ENCODE measurements around the gene OR1M1.
"Not testable (repeated sequence)": the region's sequence is repeated elsewhere in the genome, so short reads cannot be mapped to it uniquely, and the experiment has no call there.

OR1M1 gene, protein sequence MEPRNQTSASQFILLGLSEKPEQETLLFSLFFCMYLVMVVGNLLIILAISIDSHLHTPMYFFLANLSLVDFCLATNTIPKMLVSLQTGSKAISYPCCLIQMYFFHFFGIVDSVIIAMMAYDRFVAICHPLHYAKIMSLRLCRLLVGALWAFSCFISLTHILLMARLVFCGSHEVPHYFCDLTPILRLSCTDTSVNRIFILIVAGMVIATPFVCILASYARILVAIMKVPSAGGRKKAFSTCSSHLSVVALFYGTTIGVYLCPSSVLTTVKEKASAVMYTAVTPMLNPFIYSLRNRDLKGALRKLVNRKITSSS

DNA sequence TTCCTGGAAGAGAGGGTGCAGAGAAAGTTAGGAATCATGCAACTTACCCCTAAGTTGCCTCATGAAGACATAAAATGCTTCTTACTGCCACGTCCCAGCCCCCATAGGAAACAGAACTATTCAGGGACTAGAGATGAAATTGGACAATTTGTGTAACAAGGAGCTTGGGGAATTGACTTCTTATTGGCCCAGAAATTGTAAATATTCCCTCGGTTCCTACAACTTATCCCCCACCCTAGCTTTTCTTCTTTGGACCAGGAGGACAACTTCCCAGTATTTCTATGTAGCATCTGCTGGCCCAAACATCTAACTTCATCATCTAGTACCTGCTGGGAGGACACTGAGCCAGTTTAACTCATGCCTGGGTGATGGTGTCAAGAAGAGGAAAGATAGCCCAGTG, at the start of gene OR1M1:
Gene OR1M1, plus strand, starts transcription at position 301 of the 400 bp plus-strand sequence. CDS start 6,184 bp downstream, outside the sequence.
- DNase-seq = no peak

DNA sequence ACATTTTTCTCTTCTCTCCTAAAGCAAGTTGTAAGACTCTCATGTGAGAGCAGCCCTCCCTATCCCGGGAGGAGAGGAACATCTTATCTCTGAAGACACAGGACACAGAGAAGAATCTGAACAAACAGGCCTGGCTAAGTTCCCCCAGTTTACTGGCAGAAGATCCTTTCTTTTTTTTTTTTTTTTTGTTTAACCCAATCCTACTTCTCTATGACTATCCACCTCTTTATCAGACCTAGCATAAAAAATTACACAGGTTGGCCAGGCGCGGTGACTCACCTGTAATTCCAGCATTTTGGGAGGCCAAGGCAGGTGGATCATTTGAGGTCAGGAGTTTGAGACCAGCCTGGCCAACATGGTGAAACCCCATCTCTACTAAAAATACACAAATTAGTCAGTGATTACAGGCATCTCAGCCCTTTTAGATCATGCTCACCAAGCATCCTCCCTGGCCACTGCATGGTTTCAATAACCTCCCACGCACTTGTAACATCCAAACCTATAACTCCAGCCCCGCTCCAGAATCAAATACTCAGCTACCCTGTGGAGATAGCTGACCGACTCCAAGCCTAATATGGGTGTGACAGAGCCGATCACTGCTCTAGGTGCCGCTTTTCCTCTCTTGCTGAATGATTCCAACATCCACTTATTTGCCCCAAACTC, 49.3 kb upstream of the OR1M1 start:
- DNase-seq = no peak

DNA sequence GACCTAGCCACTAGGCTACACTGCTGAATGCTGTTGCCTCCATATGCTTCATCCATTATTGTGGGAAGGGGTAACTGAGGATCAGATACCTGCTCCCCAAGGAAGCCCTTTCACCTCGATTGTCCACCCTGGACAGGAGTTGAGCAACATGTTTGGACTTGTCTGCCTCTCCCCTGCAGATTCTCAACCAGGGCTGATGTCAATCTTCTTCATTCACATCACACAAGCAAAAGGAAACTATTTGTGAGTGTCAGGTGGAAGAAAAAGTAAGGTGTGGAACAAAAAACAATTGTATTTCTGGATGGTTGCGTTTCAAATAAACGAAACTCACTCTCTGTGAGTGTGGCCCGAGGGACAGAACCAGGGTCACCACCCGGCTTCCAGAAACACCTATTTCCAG, 47.1 kb upstream of the OR1M1 start:
- DNase-seq = no peak

DNA sequence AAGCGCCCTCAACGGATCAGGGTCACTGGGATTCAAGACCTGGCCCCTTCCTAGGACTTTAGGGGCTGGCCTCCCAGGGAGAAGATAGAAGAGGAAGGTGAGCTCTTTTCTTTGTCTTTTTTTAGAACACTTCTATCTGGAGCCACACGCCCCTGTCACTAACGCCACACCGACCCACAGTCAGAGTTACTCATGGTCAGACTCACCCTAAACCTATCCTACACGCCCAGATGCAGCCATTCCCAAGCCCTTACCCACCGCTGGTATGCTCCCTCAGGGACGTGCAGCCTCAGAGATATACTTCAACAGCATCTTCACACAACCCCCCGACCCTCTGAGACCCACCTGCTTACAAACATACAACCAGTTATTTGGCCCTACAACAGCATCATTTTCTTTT, 46.7 kb upstream of the OR1M1 start:
- DNase-seq = no peak

DNA sequence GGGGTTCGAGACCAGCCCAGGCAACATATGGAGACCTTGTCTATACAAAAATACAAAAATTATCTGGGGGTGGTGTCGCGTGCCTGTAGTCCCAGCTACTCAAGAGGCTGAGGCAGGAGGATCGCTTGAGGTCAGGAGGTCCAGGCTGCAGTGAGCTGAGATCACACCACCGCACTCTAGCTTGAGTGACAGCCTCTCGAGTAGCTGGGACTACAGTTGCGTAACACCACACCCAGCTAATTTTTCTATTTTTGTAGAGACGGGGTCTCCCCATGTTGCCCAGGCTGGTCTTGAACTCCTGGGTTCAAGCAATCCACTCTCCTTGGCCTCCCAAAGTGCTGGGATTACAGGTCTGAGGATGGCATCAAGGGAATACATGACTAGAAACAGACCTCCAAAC, 45.8 kb upstream of the OR1M1 start:
- no peak for DNase-seq

DNA sequence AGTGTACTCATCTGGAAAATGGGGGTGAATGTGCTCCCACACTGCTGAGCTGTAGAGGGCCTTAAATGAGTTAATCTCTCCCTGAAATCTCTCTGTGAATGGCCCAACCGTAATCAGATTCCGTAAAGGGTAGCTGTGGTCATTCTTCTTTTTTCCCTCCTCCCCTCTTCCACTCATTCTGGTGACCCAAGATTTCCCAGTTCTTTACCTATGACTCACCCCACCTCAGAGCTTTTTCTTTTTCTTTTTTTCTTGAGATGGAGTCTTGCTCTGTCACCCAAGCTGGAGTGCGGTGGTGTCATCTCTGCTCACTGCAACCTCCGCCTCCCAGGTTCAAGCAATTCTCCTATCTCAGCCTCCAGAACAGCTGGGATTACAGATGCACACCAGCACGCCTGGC, 43.3 kb upstream of the OR1M1 start:
- no peak for DNase-seq

DNA sequence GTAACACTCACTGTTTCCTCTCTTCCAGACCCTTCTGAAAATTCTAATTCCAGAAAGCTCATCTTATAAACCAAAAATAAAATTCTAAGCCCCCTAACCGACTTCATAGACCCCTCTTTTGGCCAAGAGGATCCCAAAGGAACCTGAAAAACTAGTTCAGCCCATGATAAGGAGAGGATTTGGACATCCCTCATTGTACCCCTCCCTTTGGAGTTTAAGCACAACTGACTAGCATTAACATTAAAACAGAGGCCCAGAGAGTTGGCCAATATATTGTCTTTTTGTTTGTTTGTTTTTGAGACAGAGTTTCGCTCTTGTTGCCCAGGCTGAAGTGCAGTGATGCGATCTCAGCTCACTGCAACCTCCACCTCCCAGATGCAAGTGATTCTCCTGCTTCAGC, 42.4 kb upstream of the OR1M1 start:
- no peak for DNase-seq

DNA sequence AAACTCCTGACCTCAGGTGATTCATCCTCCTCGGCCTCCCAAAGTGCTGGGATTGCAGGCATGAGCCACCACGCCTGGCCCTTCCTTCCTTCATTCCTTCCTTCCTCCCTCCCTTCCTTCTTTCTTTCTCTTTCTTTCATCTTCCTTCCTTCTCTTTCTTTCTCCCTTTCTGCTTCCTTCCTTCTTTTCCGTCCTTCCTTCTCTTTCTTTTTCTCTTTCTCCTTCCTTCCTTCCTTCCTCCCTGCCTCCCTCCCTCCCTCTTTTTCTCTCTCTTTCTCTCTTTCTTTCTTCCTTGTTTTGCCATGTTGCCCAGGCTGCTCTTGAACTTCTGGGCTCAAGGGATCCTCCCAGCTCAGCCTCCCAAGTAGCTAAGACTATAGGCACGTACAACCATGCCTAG, 40.2 kb upstream of the OR1M1 start:
- no peak for DNase-seq

DNA sequence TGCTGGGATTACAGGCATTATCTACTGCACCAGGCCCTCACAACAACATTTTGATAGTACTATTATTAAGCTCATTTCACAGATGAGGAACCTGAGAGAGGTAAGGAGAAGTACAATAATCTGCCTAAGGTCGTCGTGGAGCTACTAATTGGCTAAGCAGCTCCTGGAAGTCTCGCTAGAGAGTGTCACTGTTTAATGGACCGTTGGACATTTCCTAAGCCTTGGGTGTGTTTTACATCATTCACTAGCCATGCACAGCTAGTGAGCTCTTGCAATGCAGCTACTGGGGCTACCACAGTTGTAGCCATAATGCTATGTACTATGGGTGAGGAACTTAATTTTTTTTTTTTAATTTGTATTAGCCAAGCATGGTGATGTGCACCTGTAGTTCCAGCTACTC, 34.0 kb upstream of the OR1M1 start:
- no peak for DNase-seq

DNA sequence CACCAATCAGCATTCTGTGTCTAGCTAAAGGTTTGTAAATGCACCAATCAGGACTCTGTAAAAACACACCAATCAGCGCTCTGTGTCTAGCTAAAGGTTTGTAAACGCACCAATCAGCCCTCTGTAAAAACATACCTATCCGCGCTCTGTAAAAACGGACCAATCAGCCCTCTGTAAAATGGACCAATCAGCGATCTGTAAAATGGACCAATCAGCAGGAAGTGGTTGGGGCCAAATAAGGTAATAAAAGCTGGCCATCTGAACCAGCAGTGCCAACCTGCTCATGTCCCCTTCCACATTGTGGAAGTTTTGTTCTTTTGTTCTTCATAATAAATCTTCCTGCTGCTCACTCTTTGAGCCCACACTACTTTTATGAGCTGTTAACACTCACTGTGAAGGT, 33.2 kb upstream of the OR1M1 start:
- not testable (repeated sequence) for DNase-seq

DNA sequence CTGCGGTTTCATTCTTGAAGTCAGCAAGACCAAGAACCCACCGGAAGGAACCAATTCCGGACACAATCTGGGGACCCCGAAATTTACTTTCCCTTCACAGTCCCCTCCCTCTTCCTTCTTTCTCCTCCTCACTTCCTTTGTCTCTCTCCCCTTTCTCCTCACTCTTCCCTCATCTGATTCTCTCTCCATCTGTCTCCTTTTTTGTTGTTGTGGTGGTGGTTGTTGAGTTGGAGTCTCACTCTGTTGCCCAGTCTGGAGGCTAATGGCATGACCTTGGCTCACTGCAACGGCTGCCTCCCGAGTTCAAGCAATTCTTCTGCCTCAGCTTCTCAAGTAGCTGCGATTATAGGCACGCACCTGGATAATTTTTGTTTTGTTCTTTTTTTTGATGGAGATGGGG, 32.7 kb upstream of the OR1M1 start:
- no peak for DNase-seq

DNA sequence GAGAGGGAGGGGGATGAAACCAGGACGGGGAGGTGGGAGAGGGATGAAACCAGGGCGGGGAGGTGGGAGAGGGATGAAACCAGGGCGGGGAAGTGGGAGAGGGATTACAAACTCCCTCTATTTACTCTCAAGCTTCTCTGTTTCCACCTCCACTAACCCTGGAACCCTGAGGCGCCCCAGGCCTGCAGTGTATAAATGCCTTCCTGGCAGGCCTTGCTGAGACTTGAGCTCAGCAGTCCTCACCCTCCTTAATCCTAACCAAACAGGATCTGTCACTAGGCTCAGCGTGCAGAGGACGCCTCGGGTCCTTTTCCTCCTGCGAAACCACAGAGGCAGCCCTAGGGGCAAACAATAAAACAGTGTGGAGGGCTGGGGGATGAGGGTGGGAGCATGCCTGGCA, 32.1 kb upstream of the OR1M1 start:
- DNase-seq = no peak

DNA sequence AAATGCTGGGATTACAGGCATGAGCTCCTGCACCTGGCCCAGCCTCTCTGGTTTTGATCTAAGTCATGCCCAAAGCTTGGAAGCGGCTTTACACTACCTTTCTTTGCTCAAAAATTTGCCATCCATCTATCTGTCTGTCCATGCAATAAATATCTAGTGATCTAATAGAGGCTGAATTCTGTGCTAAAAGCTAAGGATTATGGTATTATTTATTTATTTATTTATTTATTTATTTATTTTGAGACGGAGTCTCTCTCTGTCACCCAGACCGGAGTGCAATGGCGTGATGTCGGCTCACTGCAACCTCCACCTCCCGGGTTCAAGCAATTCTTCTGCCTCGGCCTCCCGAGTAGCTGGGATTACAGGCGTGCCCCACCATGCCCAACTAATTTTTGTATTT, 30.7 kb upstream of the OR1M1 start:
- not testable (repeated sequence) for DNase-seq

DNA sequence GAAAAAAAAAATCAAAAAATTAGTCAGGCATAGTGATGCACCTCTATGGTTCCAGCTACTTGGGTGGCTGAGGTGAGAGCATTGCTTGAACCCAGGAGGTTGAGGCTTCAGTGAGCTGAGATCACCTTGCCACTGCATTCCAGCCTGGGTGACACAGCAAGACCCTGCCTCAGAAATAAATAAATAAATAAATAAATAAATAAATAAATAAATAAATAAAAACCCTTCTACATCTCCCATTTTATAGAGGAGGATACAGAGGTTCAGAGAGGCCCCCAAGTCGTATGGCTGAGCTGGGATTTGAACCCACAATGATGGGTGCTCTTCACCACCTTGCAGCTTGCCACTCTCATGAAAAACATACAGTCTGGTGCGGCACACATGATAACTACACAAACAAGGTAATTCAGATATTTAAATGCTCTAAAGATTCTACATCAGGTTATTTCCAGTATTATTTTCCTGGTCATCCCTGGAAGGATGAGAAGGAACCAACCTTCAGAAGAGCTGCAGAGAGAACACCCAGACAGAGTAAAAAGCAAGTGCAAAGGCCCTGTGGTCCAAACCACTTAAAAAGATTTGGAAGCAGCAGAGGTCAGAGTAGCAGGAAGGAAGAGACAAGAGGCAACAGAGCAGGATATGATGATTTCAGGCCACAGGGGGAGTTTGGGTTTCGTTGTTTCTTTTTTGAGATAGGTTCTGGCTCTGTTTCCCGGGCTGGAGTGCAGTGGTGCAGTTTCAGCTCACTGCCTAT, 29.2 kb upstream of the OR1M1 start:
- DNase-seq = no peak

DNA sequence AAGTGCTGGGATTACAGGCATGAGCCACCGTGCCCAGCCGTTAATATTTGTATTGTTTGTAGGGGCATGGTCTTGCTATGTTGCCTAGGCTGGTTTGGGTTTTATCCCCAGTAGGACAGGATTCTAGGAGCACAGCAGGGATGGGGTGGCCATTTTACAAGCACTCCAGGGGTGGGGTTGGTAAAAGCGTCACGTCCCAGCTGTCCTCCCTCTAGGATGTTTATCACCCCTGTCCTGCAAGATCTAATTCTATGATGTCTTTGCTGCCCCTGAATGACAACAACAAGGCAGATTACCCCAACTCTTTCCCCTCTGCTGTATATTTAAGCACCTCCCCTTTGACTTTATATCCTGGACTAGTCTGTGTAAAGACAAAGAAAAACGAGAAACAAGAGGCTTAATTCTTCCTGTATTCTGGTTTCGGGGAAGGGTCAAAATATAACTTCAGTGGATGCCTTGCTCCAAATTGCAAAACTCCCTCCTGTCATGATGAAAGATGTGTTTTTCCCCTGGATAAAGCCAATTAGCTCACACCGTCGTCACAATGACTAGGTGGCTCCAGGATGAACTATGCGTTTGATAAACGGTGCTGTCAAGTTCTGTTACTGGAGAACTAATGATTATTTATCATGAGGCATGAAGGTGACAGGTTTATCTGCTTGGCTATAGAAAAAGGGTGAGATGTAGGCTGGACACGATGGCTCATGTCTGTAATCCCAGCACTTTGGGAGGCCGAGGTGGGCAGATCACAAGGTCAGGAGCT, 27.8 kb upstream of the OR1M1 start:
- DNase-seq = no peak

DNA sequence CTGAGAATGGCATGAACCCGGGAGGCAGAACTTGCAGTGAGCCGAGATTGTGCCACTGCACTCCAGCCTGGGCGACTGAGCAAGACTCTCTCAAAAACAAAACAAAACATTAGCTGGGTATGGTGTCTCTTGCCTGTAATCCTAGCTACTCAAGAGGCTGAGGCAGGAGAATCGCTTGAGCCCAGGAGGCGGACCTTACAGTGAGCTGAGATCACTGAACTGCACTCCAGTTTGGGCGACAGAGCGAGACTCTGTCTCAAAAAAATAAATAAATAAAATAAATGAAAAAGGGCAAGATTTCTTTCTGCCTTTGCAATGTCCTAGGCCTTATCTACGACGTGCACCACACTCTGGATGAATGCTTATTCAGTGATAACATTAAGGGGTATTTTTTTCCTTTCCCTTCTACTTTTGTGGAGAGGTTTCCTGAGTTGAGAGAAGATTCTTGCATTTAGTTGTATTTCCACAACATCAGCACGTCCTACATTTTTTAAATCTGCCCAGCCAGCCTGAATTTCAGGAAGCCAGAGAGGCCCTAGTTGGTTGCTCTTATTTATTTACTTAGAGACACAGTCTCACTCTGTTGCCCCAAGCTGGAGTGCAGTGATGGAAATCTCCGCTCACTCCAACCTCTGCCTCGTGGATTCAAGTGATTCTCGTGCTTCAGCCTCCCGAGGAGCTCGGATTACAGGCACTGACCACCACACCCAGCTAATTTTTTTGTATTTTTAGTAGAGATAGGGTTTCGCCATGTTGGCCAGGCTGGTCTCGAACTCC, 26.1 kb upstream of the OR1M1 start:
- no peak for DNase-seq

DNA sequence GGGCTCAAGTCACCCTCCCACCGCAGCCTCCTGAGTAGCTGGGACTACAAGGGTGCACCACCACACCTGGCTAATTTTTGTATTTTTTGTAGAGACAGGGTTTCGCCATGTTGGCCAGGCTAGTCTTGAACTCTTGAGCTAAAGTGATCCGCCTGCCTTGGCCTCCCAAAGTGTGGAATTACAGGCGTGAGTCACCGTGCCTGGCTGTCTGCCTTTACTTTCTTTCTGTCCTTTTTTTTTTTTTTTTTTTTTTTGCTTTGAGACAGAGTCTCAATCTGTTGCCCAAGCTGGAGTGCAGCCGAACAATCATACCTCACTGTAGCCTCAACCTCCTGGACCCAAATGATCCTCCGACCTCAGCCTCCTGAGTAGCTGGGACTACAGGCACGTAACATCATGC, 25.0 kb upstream of the OR1M1 start:
- no peak for DNase-seq

DNA sequence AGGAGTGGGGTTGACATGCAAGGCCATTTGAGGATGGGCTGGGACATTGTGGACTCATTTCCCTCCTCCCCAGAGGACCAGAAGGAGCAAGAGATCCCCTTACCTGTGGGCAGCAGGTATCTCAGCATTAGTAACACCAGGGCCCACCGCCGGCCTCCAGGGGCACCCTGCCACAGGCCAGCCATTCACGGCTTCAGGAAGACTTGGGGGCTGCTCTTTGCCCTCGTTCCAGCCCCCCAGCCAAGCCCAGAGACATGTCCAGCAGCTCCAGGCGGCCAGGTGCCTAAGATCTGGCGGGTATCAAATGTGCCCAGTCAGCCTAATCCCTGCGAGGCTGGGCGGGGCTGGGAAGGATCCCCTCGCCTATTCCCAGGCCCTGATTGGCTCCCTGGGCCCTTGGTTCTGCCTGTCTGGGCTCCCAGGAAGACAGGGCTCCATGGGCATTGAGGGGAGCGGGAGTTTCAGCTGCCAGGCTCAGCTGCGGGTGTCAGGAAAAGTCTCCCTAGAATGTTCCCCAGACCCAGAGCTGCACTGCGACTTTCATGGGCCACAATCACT, 21.3 kb upstream of the OR1M1 start:
- DNase-seq = no peak

DNA sequence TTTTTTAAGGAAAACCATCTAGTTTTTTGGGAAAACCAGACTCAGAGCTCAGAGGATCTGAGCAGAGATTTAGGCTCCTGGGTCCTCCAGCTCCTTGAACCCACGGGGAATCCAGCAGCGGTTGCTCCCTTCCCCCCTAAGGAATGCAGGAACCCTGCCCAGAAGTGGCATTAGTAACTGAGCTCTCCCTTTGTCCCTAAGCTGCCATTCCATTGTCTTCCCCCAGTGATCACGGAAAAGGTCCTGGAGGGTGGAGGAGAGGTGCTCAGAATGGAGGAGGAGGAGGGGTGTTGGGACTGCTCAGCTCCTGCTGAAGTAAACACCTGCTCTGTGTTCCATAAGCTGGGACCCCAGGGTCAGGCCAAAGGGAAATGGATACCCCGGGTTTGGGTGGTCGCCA, 16.8 kb upstream of the OR1M1 start:
- DNase-seq = no peak

DNA sequence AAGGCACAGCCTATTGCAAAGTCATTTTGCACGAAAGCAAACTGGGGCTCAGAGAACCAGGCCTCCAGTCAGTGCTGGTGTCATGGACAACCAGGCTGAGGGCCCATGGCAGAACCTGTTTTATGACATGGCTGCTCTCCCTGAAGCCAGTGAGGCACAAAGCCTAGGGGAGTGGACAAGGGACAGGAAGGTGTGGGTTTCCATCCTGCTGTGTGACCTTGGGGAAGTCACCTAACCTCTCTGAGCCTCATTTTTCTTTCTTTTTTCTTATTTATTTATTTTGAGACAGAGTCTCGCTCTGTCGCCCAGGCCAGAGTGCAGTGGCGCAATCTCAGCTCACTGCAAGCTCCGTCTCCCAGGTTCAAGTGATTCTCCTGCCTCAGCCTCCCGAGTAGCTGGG, 15.1 kb upstream of the OR1M1 start:
- not testable (repeated sequence) for DNase-seq

DNA sequence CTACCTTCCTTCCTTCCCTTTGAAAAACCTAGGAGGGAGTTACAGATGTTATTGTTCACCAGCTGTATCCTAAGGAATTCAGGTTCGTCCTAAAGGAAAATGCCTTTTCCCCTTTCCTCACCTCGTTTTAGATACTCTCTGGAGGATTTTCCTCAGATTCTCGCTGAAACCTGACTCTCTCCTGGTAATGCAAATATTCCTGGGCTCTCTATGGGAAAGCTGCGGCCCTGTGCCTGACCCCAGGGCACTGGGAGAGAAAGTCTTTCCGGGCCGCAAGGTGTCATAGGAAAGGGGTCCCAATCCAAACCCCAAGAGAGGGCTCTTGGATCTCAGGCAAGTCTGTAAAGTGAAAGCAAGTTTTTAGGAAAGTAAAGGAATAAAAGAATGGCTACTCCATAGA, 13.1 kb upstream of the OR1M1 start:
- DNase-seq = no peak

Measured in stimulated activated CD4-positive, alpha-beta T cell treated with anti-CD3 and anti-CD28 coated beads, Interleukin-4, amount 100 ng/mL, for 24 hours (primary cell).